T-helper 17 cell (primary cell): Measurements from ENCODE around the gene PNCK. TPM values are rescaled to one million over a fixed set of nuclear protein-coding genes. Genes with fewer than 3 reads are reported as not detected.
A peak's percentile ranks its signal among the peaks of the same experiment; 100 is the strongest.
"Not testable (repeated sequence)": the region's sequence is repeated elsewhere in the genome, so short reads cannot be mapped to it uniquely, and the experiment has no call there.

ENCODE experiments used
- ATAC-seq: fragments of 150-1000 bp; cut with Tn5 transposase; 2 replicates; pipeline ENCODE4 v1.10.0; 2021; ENCODE audit warnings: mild to moderate bottlenecking, moderate library complexity
- DNase-seq, 3 donors: peaks; one replicate each; pipeline versions ENCODE4 v3.0.0 to v3.0.0-alpha.2; 2020 to 2021
- H3K9me3 ChIP-seq: one replicate; pipeline ENCODE4 v1.7.0; 2013; ENCODE audit warnings: low read length, mild to moderate bottlenecking; ENCODE audit not compliant: control insufficient read depth, poor library complexity, severe bottlenecking
- H3K27ac Mint-ChIP-seq: one replicate; pipeline ENCODE4 v1.8.0; 2022; ENCODE audit warnings: mild to moderate bottlenecking, moderate library complexity, mixed read lengths
- H3K27me3 Mint-ChIP-seq: one replicate; pipeline ENCODE4 v1.8.0; 2022; ENCODE audit warnings: mixed read lengths
- H3K36me3 Mint-ChIP-seq: one replicate; pipeline ENCODE4 v1.8.0; 2022; ENCODE audit warnings: low read depth, mixed read lengths
- H3K4me1 Mint-ChIP-seq: one replicate; pipeline ENCODE4 v1.8.0; 2022; ENCODE audit warnings: mild to moderate bottlenecking, mixed read lengths
- H3K4me3 Mint-ChIP-seq: one replicate; pipeline ENCODE4 v1.8.0; 2022; ENCODE audit warnings: mild to moderate bottlenecking, moderate library complexity, mixed read lengths
- total RNA-seq, 4 donors: library from RNA in 2 of 4; stranded (reverse) in 2 of 4; gene quantifications; one replicate each; pipeline ENCODE4 v1.2.3 and lab custom pipeline; 2022 to 2026

Gene PNCK
- total RNA-seq, 2 donors from 2014 or later = 0.72 TPM; not detected in 1

GRCh38 chrX:153687121-153688039 lies 13.8 kb upstream of the PNCK start, which contains the start of gene SLC6A8:
SLC6A8 (plus strand) TSS chrX:153687926; CDS start chrX:153688575, 649 bp downstream.
- H3K36me3 Mint-ChIP-seq = no peaks in the 10 kb centered on the region
- ATAC-seq = peak; percentile 44
- H3K4me3 Mint-ChIP-seq = peak within 1 kb of the TSS; percentile 81
- peak in 2 of 3 donors; percentile 18 to 29 for DNase-seq
- peaks cover 2% of the 10 kb centered on the region for H3K4me1 Mint-ChIP-seq
- no peak within 1 kb of the TSS for H3K27ac Mint-ChIP-seq
- H3K27me3 Mint-ChIP-seq = no peaks in the 10 kb centered on the region
- H3K9me3 ChIP-seq = no peaks in the 10 kb centered on the region

- no peak for DNase-seq
- H3K4me3 Mint-ChIP-seq = peak overlapping the region; percentile 81
- ATAC-seq = no peak
- H3K27ac Mint-ChIP-seq = no peak overlapping the region
- H3K4me1 Mint-ChIP-seq = no peaks in the 10 kb centered on the region
- no peaks in the 10 kb centered on the region for H3K36me3 Mint-ChIP-seq
- H3K27me3 Mint-ChIP-seq = no peaks in the 10 kb centered on the region
- no peaks in the 10 kb centered on the region for H3K9me3 ChIP-seq
These were observed 13.1 kb upstream of the PNCK start for GRCh38 chrX:153686711-153687110.

DNA sequence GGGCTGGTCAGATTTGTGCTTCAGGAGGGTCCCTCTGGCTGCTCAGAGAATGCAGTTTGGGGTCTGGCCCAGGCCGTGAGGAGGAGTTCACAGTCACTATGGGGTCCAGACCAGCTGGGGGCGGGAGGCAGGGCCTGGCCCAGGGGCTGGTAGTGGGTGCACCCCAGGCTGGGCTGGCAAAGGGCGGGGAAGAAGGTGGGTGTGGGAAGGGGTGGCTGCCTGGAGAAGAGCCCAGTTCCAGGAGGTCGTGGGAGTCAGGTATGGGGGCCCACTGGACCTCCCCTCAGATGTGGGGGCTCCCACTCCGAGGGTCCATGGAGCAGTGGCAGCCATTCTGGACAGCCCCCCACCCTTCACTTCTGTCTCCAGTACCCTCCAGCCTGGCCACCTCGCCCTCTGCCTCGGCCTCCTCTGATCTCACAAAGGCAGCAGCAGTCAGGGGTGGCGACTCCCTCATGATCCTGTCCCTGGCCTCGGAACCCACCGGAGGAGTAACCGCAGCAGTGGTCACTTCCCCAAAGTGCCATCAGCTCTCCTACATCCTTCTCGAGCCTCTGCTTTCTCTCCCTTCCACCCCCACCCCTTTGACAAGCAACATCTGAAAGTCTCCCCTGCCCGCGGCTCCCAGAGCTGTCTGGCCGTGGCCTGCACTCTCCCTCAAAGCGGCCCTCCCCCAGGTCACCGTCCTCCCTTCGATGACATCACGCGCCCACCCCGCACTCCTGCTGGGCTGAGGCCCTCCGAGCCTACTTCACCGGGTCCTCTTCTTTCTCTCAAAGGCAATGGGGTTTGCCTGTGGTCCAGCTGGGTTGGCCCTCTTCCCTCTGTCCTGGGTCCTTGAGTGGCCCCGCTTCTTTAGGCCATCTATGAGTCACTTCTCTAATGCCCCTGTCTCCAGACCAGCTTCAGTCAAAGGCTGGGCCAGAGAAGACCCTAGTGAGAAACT lies 12.4 kb upstream of the PNCK start:
- H3K4me3 Mint-ChIP-seq = no peak overlapping the region
- H3K4me1 Mint-ChIP-seq = no peaks in the 10 kb centered on the region
- no peak for ATAC-seq
- no peaks in the 10 kb centered on the region for H3K27me3 Mint-ChIP-seq
- H3K36me3 Mint-ChIP-seq = no peaks in the 10 kb centered on the region
- no peak for DNase-seq
- no peak overlapping the region for H3K27ac Mint-ChIP-seq
- H3K9me3 ChIP-seq = no peaks in the 10 kb centered on the region

- peaks cover 2% of the 10 kb centered on the region for H3K27me3 Mint-ChIP-seq
- H3K4me3 Mint-ChIP-seq = no peak overlapping the region
- H3K36me3 Mint-ChIP-seq = no peaks in the 10 kb centered on the region
- H3K27ac Mint-ChIP-seq = no peak overlapping the region
- no peak for ATAC-seq
- H3K4me1 Mint-ChIP-seq = no peaks in the 10 kb centered on the region
- no peaks in the 10 kb centered on the region for H3K9me3 ChIP-seq
- no peak for DNase-seq
These were observed 11.5 kb upstream of the PNCK start for GRCh38 chrX:153685156-153685536.

- Mint-ChIP-seq H3K36me3 (no peaks in the 10 kb centered on the region), H3K4me1 (no peaks in the 10 kb centered on the region), H3K4me3 (no peak overlapping the region), H3K27me3 (peaks cover 5% of the 10 kb centered on the region), H3K27ac (no peak overlapping the region)
- DNase-seq = no peak
- no peaks in the 10 kb centered on the region for H3K9me3 ChIP-seq
- no peak for ATAC-seq
These were observed 11.0 kb upstream of the PNCK start for GRCh38 chrX:153684467-153685155.

- H3K27ac Mint-ChIP-seq, H3K27me3 Mint-ChIP-seq, H3K4me1 Mint-ChIP-seq, H3K36me3 Mint-ChIP-seq, H3K9me3 ChIP-seq, DNase-seq, H3K4me3 Mint-ChIP-seq, ATAC-seq: not testable (repeated sequence)
These were observed 9.9 kb upstream of the PNCK start for GRCh38 chrX:153683486-153683885.

GRCh38 chrX:153681175-153681574 lies 7.6 kb upstream of the PNCK start:
- no peak overlapping the region for H3K4me3 Mint-ChIP-seq
- ATAC-seq (no peak), DNase-seq (no peak)
- H3K4me1 Mint-ChIP-seq = no peaks in the 10 kb centered on the region
- H3K27me3 Mint-ChIP-seq = peaks cover 5% of the 10 kb centered on the region
- H3K36me3 Mint-ChIP-seq = no peaks in the 10 kb centered on the region
- no peak overlapping the region for H3K27ac Mint-ChIP-seq
- no peaks in the 10 kb centered on the region for H3K9me3 ChIP-seq

DNA sequence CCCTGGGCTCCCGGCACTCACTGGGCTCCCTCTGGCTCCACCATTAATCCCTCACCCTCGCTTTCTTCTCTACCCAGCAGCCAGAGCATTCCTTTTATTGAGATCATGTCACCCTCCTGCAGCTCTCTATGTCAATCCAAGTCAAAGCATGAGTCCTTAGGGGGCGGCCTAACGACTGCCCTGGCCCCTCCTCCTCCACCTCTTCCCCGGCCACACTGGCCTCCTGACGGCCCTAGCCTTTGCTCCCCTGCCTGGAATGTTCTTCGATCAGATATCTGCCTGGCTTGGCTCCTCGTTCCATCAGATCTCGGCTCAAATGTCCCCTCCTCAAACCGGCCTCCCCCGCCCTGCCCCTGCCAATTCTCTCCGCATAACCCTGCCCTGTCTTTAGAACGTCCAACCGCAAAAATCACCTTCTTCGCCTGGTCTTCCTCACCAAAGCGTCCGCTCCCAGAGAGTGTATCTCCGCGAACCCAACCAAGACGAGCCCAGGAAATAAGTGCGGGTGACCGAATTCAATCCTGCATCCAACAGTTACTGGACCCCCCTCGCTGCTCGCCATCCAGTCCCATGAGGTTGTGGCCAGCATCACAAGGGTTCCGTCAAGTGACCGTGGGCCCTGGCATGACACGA lies 722 bp upstream of the PNCK start:
- Mint-ChIP-seq H3K27me3 (peaks cover 19% of the 10 kb centered on the region), H3K4me3 (peak overlapping the region; percentile 74), H3K27ac (no peak overlapping the region), H3K4me1 (peaks cover 7% of the 10 kb centered on the region), H3K36me3 (peaks cover 2% of the 10 kb centered on the region)
- DNase-seq (no peak), ATAC-seq (no peak)
- no peaks in the 10 kb centered on the region for H3K9me3 ChIP-seq

DNA sequence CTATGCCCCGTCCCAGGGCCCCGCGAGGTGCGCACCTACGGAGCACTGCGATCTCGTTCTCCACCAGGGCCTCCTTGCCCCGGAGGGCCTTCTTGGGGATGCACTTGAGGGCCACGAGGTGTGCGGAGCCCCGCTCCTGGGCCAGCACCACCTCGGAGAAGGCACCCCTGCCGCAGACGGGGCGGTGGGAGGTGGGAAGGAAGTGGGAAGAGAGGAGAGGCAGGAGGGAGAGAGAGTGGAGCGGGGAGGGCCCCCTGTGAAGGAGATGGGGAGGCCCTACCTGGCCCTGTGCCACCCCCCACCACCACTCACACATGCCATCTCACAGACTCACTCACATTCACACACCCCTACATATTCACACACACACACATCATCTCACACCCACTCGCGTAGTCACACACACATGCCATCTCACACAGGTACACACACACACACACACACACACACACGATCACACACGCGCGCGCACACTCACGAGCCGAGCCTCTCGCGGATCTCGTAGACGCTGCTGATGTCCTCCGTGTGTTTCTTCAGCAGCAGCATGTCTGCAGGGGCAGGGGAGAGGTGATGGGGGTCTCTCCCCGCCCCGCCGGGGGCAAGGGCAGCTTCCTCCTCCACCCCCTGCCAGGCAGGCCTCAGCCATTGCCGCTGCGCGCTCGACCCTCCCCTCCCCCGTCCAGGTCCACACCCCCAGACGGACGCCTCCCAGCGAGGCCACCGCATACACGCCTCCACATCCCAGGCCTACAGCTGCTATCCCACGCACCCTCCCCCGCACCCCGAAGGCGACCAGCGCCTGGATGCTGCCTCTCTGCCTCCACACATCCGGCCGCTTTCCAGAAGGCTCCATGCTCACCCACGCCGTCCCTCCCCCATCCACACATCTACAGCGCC lies 834 bp downstream of the PNCK start:
- peaks cover 2% of the 10 kb centered on the region for H3K36me3 Mint-ChIP-seq
- ATAC-seq (no peak), DNase-seq (no peak)
- H3K9me3 ChIP-seq = no peaks in the 10 kb centered on the region
- peaks cover 12% of the 10 kb centered on the region for H3K4me1 Mint-ChIP-seq
- H3K27me3 Mint-ChIP-seq = peaks cover 23% of the 10 kb centered on the region
- H3K4me3 Mint-ChIP-seq = peak overlapping the region; percentile 73
- H3K27ac Mint-ChIP-seq = no peak overlapping the region

GRCh38 chrX:153671589-153672530 lies 1.8 kb downstream of the PNCK start:
- Mint-ChIP-seq H3K4me1 (peaks cover 16% of the 10 kb centered on the region), H3K27ac (no peak overlapping the region), H3K36me3 (peaks cover 2% of the 10 kb centered on the region), H3K4me3 (no peak overlapping the region), H3K27me3 (peaks cover 29% of the 10 kb centered on the region)
- no peaks in the 10 kb centered on the region for H3K9me3 ChIP-seq
- ATAC-seq (no peak), DNase-seq (no peak)
